Measurements from ENCODE around the gene PLEK. TPM values are rescaled to one million over a fixed set of nuclear protein-coding genes. Genes with fewer than 3 reads are reported as not detected.
"Not testable (repeated sequence)": the region's sequence is repeated elsewhere in the genome, so short reads cannot be mapped to it uniquely, and the experiment has no call there.

Gene PLEK
- total RNA-seq, 1 donor from 2014 or later: not detected

DNA sequence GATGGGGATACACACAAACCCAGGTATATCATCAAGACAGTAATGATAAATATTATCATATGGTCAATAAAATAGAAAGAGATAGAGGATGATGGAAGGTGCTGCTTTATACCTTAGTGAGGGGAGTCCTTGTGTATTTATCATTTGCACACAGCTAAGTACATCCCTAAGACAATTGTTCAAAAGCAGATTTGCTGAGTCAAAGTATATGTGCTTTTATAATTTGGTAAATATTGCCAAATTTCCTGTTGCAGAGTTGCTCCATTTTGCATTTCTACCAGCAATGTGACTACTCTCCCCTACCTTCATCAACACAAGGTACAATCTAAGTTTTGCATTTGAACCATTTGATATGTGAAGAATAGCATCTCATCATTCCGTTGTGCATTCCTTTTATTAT is 22.6 kb upstream of the PLEK start:
- H3K4me1 Mint-ChIP-seq (ENCODE audit: low read depth): no peaks in the 10 kb centered on the region
- H3K27ac Mint-ChIP-seq (ENCODE audit: unreplicated experiment): no peak overlapping the region
- no peak overlapping the region for H3K4me3 Mint-ChIP-seq (ENCODE audit: unreplicated experiment)
- no peak for DNase-seq (ENCODE audit: low spot score)
- H3K36me3 Mint-ChIP-seq (ENCODE audit: low read depth): no peaks in the 10 kb centered on the region
- H3K9me3 Mint-ChIP-seq (ENCODE audit: low read depth): peaks cover 4% of the 10 kb centered on the region
- TF ChIP-seq, protein P1, sequence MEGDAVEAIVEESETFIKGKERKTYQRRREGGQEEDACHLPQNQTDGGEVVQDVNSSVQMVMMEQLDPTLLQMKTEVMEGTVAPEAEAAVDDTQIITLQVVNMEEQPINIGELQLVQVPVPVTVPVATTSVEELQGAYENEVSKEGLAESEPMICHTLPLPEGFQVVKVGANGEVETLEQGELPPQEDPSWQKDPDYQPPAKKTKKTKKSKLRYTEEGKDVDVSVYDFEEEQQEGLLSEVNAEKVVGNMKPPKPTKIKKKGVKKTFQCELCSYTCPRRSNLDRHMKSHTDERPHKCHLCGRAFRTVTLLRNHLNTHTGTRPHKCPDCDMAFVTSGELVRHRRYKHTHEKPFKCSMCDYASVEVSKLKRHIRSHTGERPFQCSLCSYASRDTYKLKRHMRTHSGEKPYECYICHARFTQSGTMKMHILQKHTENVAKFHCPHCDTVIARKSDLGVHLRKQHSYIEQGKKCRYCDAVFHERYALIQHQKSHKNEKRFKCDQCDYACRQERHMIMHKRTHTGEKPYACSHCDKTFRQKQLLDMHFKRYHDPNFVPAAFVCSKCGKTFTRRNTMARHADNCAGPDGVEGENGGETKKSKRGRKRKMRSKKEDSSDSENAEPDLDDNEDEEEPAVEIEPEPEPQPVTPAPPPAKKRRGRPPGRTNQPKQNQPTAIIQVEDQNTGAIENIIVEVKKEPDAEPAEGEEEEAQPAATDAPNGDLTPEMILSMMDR (IDR thresholded peaks at IDR 0.05): no peak
- H3K27me3 Mint-ChIP-seq (ENCODE audit: low read depth): peaks cover 8% of the 10 kb centered on the region

GRCh38 chr2:68344031-68344430 is 21.1 kb upstream of the PLEK start:
- H3K36me3 Mint-ChIP-seq (ENCODE audit: low read depth): no peaks in the 10 kb centered on the region
- no peak overlapping the region for H3K27ac Mint-ChIP-seq (ENCODE audit: unreplicated experiment)
- TF ChIP-seq, protein P1 (IDR thresholded peaks at IDR 0.05): no peak
- H3K4me1 Mint-ChIP-seq (ENCODE audit: low read depth): no peaks in the 10 kb centered on the region
- no peak for DNase-seq (ENCODE audit: low spot score)
- peaks cover 4% of the 10 kb centered on the region for H3K9me3 Mint-ChIP-seq (ENCODE audit: low read depth)
- no peak overlapping the region for H3K4me3 Mint-ChIP-seq (ENCODE audit: unreplicated experiment)
- H3K27me3 Mint-ChIP-seq (ENCODE audit: low read depth): peaks cover 12% of the 10 kb centered on the region

GRCh38 chr2:68345129-68345875 is 19.8 kb upstream of the PLEK start:
- Mint-ChIP-seq H3K27me3 (ENCODE audit: low read depth) (peaks cover 12% of the 10 kb centered on the region), H3K36me3 (ENCODE audit: low read depth) (no peaks in the 10 kb centered on the region), H3K4me3 (ENCODE audit: unreplicated experiment) (no peak overlapping the region), H3K4me1 (ENCODE audit: low read depth) (no peaks in the 10 kb centered on the region), H3K9me3 (ENCODE audit: low read depth) (peaks cover 7% of the 10 kb centered on the region), H3K27ac (ENCODE audit: unreplicated experiment) (no peak overlapping the region)
- DNase-seq (ENCODE audit: low spot score): no peak
- TF ChIP-seq, protein P1 (IDR thresholded peaks at IDR 0.05): no peak

GRCh38 chr2:68349091-68349490 is 16.0 kb upstream of the PLEK start:
- not testable (repeated sequence) for H3K36me3 Mint-ChIP-seq (ENCODE audit: low read depth); H3K4me3 Mint-ChIP-seq (ENCODE audit: unreplicated experiment); DNase-seq (ENCODE audit: low spot score); H3K27ac Mint-ChIP-seq (ENCODE audit: unreplicated experiment); H3K4me1 Mint-ChIP-seq (ENCODE audit: low read depth); H3K9me3 Mint-ChIP-seq (ENCODE audit: low read depth)
- peaks cover 12% of the 10 kb centered on the region for H3K27me3 Mint-ChIP-seq (ENCODE audit: low read depth)

DNA sequence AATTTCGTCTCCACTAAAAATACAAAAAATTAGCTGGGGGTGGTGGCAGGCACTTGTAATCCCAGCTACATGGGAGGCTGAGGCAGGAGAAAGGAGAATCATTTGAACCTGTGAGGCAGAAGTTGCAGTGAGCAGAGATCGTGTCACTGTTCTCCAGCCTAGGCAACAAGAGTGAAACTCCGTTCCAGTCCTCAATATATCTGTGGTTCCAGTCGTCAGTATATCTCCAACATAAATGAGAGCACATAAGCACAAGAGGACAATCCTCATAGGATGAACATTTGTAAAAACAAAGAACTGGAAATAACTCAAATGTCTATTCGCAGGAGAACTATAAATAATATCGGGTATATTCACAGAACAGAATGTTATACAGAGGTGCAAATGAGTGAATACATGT is 13.1 kb upstream of the PLEK start:
- TF ChIP-seq, protein P1 (IDR thresholded peaks at IDR 0.05): no peak
- Mint-ChIP-seq H3K36me3 (ENCODE audit: low read depth) (no peaks in the 10 kb centered on the region), H3K27me3 (ENCODE audit: low read depth) (peaks cover 8% of the 10 kb centered on the region), H3K4me1 (ENCODE audit: low read depth) (peaks cover 8% of the 10 kb centered on the region), H3K4me3 (ENCODE audit: unreplicated experiment) (no peak overlapping the region), H3K9me3 (ENCODE audit: low read depth) (peaks cover 7% of the 10 kb centered on the region), H3K27ac (ENCODE audit: unreplicated experiment) (no peak overlapping the region)
- no peak for DNase-seq (ENCODE audit: low spot score)
